Aorta (tissue), 5 donors: ENCODE data around the gene ERBB4. TPM values are rescaled to one million over a fixed set of nuclear protein-coding genes. Genes with fewer than 3 reads are reported as not detected.
"Not testable (repeated sequence)": the region's sequence is repeated elsewhere in the genome, so short reads cannot be mapped to it uniquely, and the experiment has no call there.

Source experiments
- ATAC-seq: fragments of 200-7000 bp; cut with Tn5 transposase; one replicate; pipeline ENCODE4 v1.9.1; 2022; ENCODE audit warnings: moderate library complexity; ENCODE audit not compliant: low FRiP score
- DNase-seq, 2 donors: peaks; one replicate each; pipeline ENCODE4 v3.0.0-alpha.2; 2020
- H3K27ac ChIP-seq, 2 donors: one replicate each; pipeline ENCODE4 v1.5.1; 2013; ENCODE audit warnings: low read length in 2 of 2, mild to moderate bottlenecking in 2 of 2, moderate library complexity in 2 of 2, control low read depth in 1 of 2, inconsistent platforms in 1 of 2, low read depth in 1 of 2
- H3K27me3 ChIP-seq, 2 donors: one replicate each; pipeline ENCODE4 v1.6.1; 2013; ENCODE audit warnings: control low read depth in 1 of 2, low read length in 1 of 2, mild to moderate bottlenecking in 1 of 2, moderate library complexity in 1 of 2; ENCODE audit not compliant: insufficient read depth in 2 of 2, control insufficient read depth in 1 of 2
- H3K36me3 ChIP-seq, 2 donors: one replicate each; pipeline ENCODE4 v1.6.1; 2013; ENCODE audit warnings: control low read depth in 1 of 2, low read length in 1 of 2, mild to moderate bottlenecking in 1 of 2; ENCODE audit not compliant: insufficient read depth in 2 of 2, control insufficient read depth in 1 of 2
- H3K4me1 ChIP-seq, 2 donors: one replicate each; pipeline ENCODE4 v1.6.1; 2013; ENCODE audit warnings: low read length in 2 of 2, control low read depth in 1 of 2, mild to moderate bottlenecking in 1 of 2, moderate library complexity in 1 of 2; ENCODE audit not compliant: insufficient read depth in 2 of 2, control insufficient read depth in 1 of 2
- H3K4me3 ChIP-seq, 2 donors: one replicate each; pipeline ENCODE4 v1.5.1; 2013; ENCODE audit warnings: low read length in 2 of 2, control low read depth in 1 of 2, mild to moderate bottlenecking in 1 of 2
- H3K9me3 ChIP-seq: one replicate; pipeline ENCODE4 v1.6.1; 2013; ENCODE audit warnings: mild to moderate bottlenecking, low read length; ENCODE audit not compliant: control insufficient read depth
- WGBS, 2 donors: extraction: QIAGEN DNeasy Blood & Tissue Kit; methylation state at CpG; one replicate each; pipeline ENCODE4 v1.1.7; 2013; 5-methylcytosine and 5-hydroxymethylcytosine counted together
- intact Hi-C, 2 donors: fragments of 100-400 bp; cut with DNase I; formaldehyde crosslinking; loops; one replicate each; pipeline versions ENCODE4 v1.14.2 to v1.15.0; 2022
- polyA plus RNA-seq, 2 donors: library from polyadenylated mRNA; stranded (reverse); fragments of 200-250 nt; gene quantifications; one replicate each; pipeline ENCODE4 v1.2.3, GENCODE V29; 2013
- total RNA-seq, 2 donors: library from RNA; stranded (reverse); fragmentation: NEBNext Ultra II Directional; extraction: Animal tissue kit (Norgen Biotek cat#: 25700); gene quantifications; one replicate each; pipeline ENCODE4 v1.2.1, GENCODE V29; 2021
- donor health status: healthy with polysubstance abuse.
- donor health status: Bipolar disorder and iron deficiency.
- donor health status: DM: no; HTN: no; CAD: no.
- donor health status: DM: no; HTN: no; CAD: no.
- donor health status: DM: yes; HTN: yes; CAD: no.

Gene ERBB4
- total and polyA plus RNA-seq, 4 donors, result 1.3 to 42.0 (median 15.0) TPM

DNA sequence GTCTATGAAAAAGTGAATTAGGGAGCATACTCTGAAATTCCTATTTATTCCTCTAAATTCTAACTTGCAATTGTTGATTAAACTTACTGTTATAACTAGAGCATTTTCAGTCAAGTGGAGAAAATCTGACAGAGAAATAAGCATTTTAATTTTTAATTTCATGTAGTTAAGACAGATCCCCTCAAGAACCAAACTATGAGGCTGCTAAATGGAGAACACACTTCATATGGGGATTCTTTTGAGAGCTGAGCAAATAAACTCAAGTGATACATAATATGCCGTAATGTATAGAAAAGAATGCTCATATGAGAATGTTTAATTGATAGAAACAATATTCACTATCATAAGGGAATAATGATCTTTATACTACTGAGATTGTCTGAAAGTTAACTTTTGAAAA, 340.8 kb downstream of the ERBB4 start:
- no peaks in the 10 kb centered on the region for H3K4me1 ChIP-seq
- H3K27ac ChIP-seq, result no peak overlapping the region
- H3K4me3 ChIP-seq, result no peak overlapping the region
- WGBS, 2 donors, result 94 to 98% methylated on average over 1 of the region's 1 CpG
- no peaks in the 10 kb centered on the region for H3K36me3 ChIP-seq
- no peaks in the 10 kb centered on the region for H3K9me3 ChIP-seq
- no peaks in the 10 kb centered on the region for H3K27me3 ChIP-seq
- ATAC-seq (no peak), DNase-seq (no peak)
- intact Hi-C loops, result no loop called here

DNA sequence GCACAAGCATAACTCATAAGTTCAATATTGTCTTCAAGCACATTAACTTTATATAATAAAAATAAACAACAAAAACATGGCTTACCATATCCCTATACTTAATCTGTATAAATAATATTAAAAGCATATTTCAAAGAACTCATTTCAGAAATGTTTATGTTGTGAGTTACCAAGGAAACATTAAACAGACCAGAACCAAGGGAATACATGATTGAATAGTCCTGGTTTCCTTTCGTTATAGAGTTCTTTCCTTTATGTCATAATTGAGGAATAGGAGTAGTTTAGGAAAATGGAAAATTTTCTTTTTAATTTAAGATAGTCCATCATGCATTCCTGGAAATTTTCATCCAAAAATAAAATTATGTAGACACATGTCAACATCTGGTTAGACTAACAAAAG, 343.0 kb downstream of the ERBB4 start:
- no peaks in the 10 kb centered on the region for H3K27me3 ChIP-seq
- H3K4me1 ChIP-seq, result no peaks in the 10 kb centered on the region
- H3K4me3 ChIP-seq, result no peak overlapping the region
- H3K9me3 ChIP-seq, result no peaks in the 10 kb centered on the region
- H3K27ac ChIP-seq, result no peak overlapping the region
- intact Hi-C loops, result no loop called here
- 33 to 35% methylated on average over 1 of the region's 1 CpG for WGBS, 2 donors
- no peaks in the 10 kb centered on the region for H3K36me3 ChIP-seq
- ATAC-seq, result no peak
- no peak for DNase-seq

DNA sequence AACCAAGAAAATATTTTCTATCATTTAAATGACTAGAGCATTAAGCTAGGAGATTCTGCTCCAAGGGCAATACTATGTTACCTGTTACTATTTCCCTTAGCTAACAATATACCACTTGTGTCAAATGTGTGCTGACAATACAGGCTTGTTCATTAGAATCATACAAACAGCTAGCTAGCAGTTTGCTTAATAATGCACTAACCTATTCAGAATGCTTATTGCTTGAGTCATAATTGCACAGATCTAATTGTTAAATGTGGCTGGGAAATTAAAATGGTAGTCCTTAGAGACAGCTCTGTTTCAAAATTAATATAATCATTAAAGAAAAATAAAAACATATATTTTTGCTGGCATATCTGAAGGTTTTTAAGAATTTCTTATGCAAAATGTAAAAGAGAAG, 344.2 kb downstream of the ERBB4 start:
- Histone ChIP-seq H3K4me3 (no peak overlapping the region), H3K36me3 (no peaks in the 10 kb centered on the region), H3K4me1 (no peaks in the 10 kb centered on the region), H3K27me3 (no peaks in the 10 kb centered on the region), H3K9me3 (no peaks in the 10 kb centered on the region), H3K27ac (no peak overlapping the region)
- no peak for DNase-seq
- no peak for ATAC-seq
- intact Hi-C loops, result no loop called here

DNA sequence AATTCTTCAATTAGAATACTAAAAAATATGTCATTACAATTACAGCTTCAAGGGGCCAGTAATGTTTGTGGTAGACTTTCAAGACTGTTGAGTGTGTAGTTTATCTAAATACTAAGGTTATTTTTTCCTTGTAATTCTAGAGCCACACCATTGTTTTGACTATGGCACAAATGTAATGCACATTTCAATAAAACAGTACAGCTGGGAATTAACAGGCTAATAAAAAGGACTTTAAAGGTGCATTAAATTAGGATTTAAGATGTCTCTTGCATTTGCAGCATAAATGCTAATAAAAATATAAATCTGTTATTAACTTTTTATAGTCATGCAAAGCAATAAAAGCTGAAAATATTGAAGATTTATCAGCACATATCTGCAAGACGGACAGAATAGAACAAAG, 344.8 kb downstream of the ERBB4 start:
- H3K4me3 ChIP-seq, result no peak overlapping the region
- H3K4me1 ChIP-seq, result no peaks in the 10 kb centered on the region
- no peak for DNase-seq
- H3K27ac ChIP-seq, result no peak overlapping the region
- H3K27me3 ChIP-seq, result no peaks in the 10 kb centered on the region
- H3K9me3 ChIP-seq, result no peaks in the 10 kb centered on the region
- no peak for ATAC-seq
- 94% methylated on average over 1 of the region's 1 CpG for WGBS, 2 donors
- no peaks in the 10 kb centered on the region for H3K36me3 ChIP-seq
- intact Hi-C loops, result no loop called here

DNA sequence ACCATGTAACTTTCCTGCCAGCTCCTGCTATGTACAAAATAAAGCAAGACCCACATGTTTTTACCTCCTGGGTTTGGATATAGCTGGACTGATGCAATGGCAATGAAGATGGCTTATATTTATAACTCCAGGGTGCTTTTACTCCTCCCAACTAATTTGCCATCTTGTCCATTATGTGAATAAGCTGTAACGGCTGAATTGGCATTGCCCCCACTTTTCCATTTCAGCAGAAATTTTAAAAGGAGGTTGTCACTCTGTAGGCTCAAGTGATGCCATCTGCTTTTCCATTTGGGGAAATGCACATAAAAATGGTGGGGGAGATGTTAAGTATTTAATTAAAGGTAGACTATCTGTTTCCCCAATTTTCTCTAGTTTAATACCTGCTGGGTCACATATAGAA, 345.5 kb downstream of the ERBB4 start:
- 44% methylated on average over 1 of the region's 1 CpG for WGBS, 2 donors
- no peak overlapping the region for H3K4me3 ChIP-seq
- intact Hi-C loops, result no loop called here
- ATAC-seq, result no peak
- no peaks in the 10 kb centered on the region for H3K36me3 ChIP-seq
- no peaks in the 10 kb centered on the region for H3K9me3 ChIP-seq
- H3K27me3 ChIP-seq, result no peaks in the 10 kb centered on the region
- H3K27ac ChIP-seq, result no peak overlapping the region
- no peaks in the 10 kb centered on the region for H3K4me1 ChIP-seq
- no peak for DNase-seq

DNA sequence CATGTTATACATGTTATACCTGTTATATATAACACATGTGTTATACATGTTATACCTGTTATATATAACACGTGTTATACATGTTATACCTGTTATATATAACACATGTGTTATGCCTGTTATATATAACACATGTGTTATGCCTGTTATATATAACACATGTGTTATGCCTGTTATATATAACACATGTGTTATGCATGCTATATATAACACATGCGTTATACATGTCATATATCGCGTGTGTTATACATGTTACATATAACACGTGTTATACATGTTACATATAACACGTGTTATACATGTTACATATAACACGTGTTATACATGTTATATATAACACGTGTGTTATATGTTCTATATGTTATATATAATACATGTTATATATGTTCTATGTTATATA, 347.2 kb downstream of the ERBB4 start:
- intact Hi-C loops, ATAC-seq: not testable (repeated sequence)

DNA sequence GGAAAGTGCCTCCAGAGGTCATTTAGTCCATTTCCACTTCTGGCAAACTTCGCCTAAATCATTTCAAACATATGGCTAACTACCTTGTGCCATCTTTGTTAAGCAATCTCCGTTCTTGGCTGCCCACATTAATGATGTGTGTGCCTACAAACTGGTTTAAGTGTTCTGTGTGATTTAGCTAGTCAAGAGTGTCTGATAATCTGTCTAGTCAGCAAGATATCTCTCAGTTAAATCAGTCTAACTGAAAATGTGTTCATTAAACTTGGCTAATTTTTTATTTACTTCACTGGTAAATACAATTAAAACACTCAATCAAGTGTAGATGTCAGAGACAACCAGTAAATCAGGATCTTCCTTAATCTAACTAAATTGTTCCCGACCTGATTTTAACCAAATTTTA, 352.4 kb downstream of the ERBB4 start:
- no peaks in the 10 kb centered on the region for H3K4me1 ChIP-seq
- H3K4me3 ChIP-seq, result no peak overlapping the region
- WGBS, 2 donors, result 95% methylated on average over 3 of the region's 3 CpGs
- no peaks in the 10 kb centered on the region for H3K9me3 ChIP-seq
- no peaks in the 10 kb centered on the region for H3K36me3 ChIP-seq
- no peak for ATAC-seq
- intact Hi-C loops, result no loop called here
- H3K27me3 ChIP-seq, result no peaks in the 10 kb centered on the region
- no peak overlapping the region for H3K27ac ChIP-seq
- DNase-seq, result no peak

More for the DNA sequence above, 347.2 kb downstream of the ERBB4 start:
- not testable (repeated sequence) for H3K27ac ChIP-seq, H3K36me3 ChIP-seq, H3K4me1 ChIP-seq, H3K9me3 ChIP-seq, H3K27me3 ChIP-seq, H3K4me3 ChIP-seq, DNase-seq
- 78 to 79% methylated on average over 8 of the region's 8 CpGs for WGBS, 2 donors

DNA sequence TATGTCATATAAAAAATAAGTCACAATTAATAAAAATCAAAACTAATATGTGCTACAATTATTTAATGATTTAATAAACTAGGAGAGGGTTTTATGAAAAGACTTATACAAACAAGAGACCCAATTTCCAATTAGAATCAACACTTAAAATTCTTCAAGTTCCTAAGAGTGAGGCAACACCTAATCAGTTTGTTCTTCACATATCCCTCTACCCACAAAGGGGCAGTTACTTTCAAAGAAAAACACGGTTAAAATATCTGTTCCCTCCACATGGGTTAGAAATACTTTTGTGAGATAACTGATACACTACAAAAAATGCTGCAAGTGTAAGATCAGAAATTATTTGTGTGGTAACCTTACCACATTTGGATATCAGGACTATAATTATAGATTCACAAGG, 357.0 kb downstream of the ERBB4 start:
- H3K36me3 ChIP-seq, result no peaks in the 10 kb centered on the region
- 0 to 14% methylated on average over 1 of the region's 1 CpG for WGBS, 2 donors
- no peak overlapping the region for H3K4me3 ChIP-seq
- no peaks in the 10 kb centered on the region for H3K9me3 ChIP-seq
- no peaks in the 10 kb centered on the region for H3K27me3 ChIP-seq
- ATAC-seq (no peak), DNase-seq (no peak)
- H3K4me1 ChIP-seq, result no peaks in the 10 kb centered on the region
- intact Hi-C loops, result no loop called here
- no peak overlapping the region for H3K27ac ChIP-seq

DNA sequence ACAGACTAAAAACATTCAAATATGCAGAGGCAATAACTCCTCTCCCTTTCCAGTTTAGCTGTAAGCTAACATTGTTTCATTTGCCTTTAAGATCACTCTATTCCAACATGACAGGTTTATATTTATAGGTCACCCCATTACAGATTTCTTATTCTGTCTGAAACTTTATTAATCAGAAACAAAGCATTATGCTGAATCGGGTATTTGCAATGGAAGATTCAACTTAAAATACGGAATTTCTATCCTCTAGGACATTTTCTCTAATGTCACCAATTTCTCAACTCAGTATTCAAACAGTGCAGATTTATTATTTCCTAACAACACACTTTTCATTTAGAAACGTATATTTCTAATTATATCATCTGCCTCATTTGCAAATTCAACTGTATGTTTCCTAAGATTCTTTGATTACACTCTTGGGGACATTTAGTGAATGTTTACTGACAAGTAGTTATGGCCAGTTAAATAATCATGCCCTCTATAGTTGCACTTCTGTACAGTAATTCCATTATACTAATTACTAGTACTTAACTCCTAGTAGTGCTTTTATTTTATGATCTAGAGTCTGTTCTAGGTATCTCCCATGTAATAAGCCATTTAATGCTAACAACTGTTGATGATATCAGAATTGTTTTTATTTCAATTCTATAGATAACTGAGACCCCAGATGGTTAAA, 358.1 kb downstream of the ERBB4 start:
- intact Hi-C loops, result no loop called here
- H3K9me3 ChIP-seq, result no peaks in the 10 kb centered on the region
- DNase-seq, result no peak
- no peak overlapping the region for H3K4me3 ChIP-seq
- WGBS, 2 donors, result 87 to 90% methylated on average over 3 of the region's 3 CpGs
- no peaks in the 10 kb centered on the region for H3K4me1 ChIP-seq
- H3K27ac ChIP-seq, result no peak overlapping the region
- no peaks in the 10 kb centered on the region for H3K36me3 ChIP-seq
- H3K27me3 ChIP-seq, result no peaks in the 10 kb centered on the region
- no peak for ATAC-seq
